ENCODE data around the gene ENAH.
A peak's percentile ranks its signal among the peaks of the same experiment; 100 is the strongest.

The ENAH gene

GRCh38 chr1:225554216-225554812, 98.6 kb downstream of the ENAH start:
- DNase-seq = peak; percentile 21

- no peak for DNase-seq
These were observed 103.1 kb downstream of the ENAH start for GRCh38 chr1:225549821-225550220.

- DNase-seq = no peak
These were observed 104.6 kb downstream of the ENAH start for GRCh38 chr1:225548140-225548857.

- DNase-seq = no peak
These were observed 107.3 kb downstream of the ENAH start for GRCh38 chr1:225545649-225546048.

- no peak for DNase-seq
These were observed 108.0 kb downstream of the ENAH start for GRCh38 chr1:225544924-225545323.

- DNase-seq = no peak
These were observed 108.7 kb downstream of the ENAH start for GRCh38 chr1:225544263-225544662.

- DNase-seq = no peak
These were observed 109.6 kb downstream of the ENAH start for GRCh38 chr1:225543350-225543749.

- DNase-seq = no peak
These were observed 111.5 kb downstream of the ENAH start for GRCh38 chr1:225541383-225541782.

GRCh38 chr1:225539575-225539974, 113.3 kb downstream of the ENAH start:
- no peak for DNase-seq

- no peak for DNase-seq
These were observed 113.9 kb downstream of the ENAH start for GRCh38 chr1:225539069-225539468.

- DNase-seq = no peak
These were observed 115.2 kb downstream of the ENAH start for GRCh38 chr1:225537554-225538251.

GRCh38 chr1:225535280-225535679, 117.6 kb downstream of the ENAH start:
- DNase-seq = no peak

GRCh38 chr1:225534772-225535171, 118.2 kb downstream of the ENAH start:
- DNase-seq = no peak

- no peak for DNase-seq
These were observed 118.8 kb downstream of the ENAH start for GRCh38 chr1:225534135-225534534.

- no peak for DNase-seq
These were observed 119.7 kb downstream of the ENAH start for GRCh38 chr1:225533238-225533637.

GRCh38 chr1:225532240-225532944, 120.5 kb downstream of the ENAH start:
- DNase-seq = no peak

GRCh38 chr1:225529726-225530125, 123.2 kb downstream of the ENAH start:
- DNase-seq = no peak

GRCh38 chr1:225527575-225527974, 125.3 kb downstream of the ENAH start:
- DNase-seq = no peak

GRCh38 chr1:225526878-225527277, 126.0 kb downstream of the ENAH start:
- no peak for DNase-seq

- no peak for DNase-seq
These were observed 127.5 kb downstream of the ENAH start for GRCh38 chr1:225525377-225525776.

GRCh38 chr1:225524570-225524969, 128.4 kb downstream of the ENAH start:
- no peak for DNase-seq

GRCh38 chr1:225523263-225523950, 129.5 kb downstream of the ENAH start:
- no peak for DNase-seq
